ENCODE results near the gene IGF2R.

DNA sequence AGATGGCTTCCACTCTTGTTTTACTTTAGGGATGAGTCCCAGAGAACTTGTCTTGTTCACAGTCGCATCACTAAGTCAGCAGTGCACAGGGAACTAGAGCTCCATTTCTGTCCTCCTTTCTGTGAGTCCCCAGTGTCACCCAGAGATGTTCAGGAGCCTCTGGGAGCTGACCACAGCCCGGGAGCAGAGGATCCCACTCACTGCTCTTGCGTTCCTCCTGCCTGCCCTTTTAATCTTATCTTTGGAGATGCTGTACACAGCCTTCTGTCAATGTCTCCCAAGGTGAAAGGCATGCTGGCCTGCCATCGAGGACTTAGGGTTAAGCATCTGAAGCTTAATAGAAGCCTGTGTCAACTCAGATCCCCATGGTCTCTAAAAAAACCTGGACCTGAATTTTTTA, 71.2 kb downstream of the IGF2R start:
- TF ChIP-seq CTCF (IDR thresholded peaks at IDR 0.05 in 4 of 5, conservative IDR thresholded peaks at IDR 0.05 in 1 of 5) (no peak), POLR2A (IDR thresholded peaks at IDR 0.05) (no peak)

Data from gastrocnemius medialis (tissue), 4 donors.